SK-N-SH treated with all-trans-retinoic acid at 6 μM for 48 hours (cell line): ENCODE measurements around the gene NEDD4.
"Not testable (repeated sequence)": the region's sequence is repeated elsewhere in the genome, so short reads cannot be mapped to it uniquely, and the experiment has no call there.

ENCODE experiments used
- CSRNP3 ChIP-seq: fragments of 250-450 bp; sonication (Bioruptor Pico); IDR thresholded peaks from 2 replicates; pipeline ENCODE4 v1.5.1; 2021; ENCODE audit warnings: mild to moderate bottlenecking, moderate library complexity
- PATZ1 ChIP-seq: fragments of 250-450 bp; sonication (Bioruptor Pico); IDR thresholded peaks from 2 replicates; pipeline ENCODE4 v1.8.0; 2020; ENCODE audit warnings: mild to moderate bottlenecking, moderate library complexity, borderline replicate concordance
- POU6F1 ChIP-seq: fragments of 250-450 bp; sonication (Bioruptor Pico); IDR thresholded peaks from 2 replicates; pipeline ENCODE4 v1.8.0; 2021; ENCODE audit warnings: low read depth, mild to moderate bottlenecking, moderate library complexity, borderline replicate concordance
- ZFP3 ChIP-seq: fragments of 250-450 bp; sonication (Bioruptor Pico); IDR thresholded peaks from 2 replicates; pipeline ENCODE4 v1.5.0; 2020; ENCODE audit warnings: mild to moderate bottlenecking, moderate library complexity
- ZNF8 ChIP-seq: fragments of 450-650 bp; formaldehyde crosslinking; IDR thresholded peaks from 2 replicates; pipeline ENCODE4 v1.5.0; 2020; ENCODE audit warnings: mild to moderate bottlenecking, moderate library complexity

GRCh38 chr15:56023160-56023559, 29.7 kb upstream of the NEDD4 start:
- not testable (repeated sequence) for TF ChIP-seq CSRNP3, PATZ1, ZFP3, ZNF8, POU6F1 (CRISPR knock-in tag)
